Measurements from ENCODE around the gene ELMO1.

GRCh38 chr7:36984041-36984521, 464.6 kb downstream of the ELMO1 start:
- TF ChIP-seq CTCF (IDR thresholded peaks at IDR 0.05 in 8 of 11, conservative IDR thresholded peaks at IDR 0.05 in 3 of 11) (no peak), POLR2A (IDR thresholded peaks at IDR 0.05) (no peak)

All from spleen (tissue), 7 donors.